NOMO-1 treated with dmso at 0.1 percent for 144 hours (cell line): ENCODE measurements around the gene MED12L.
A peak's percentile ranks its signal among the peaks of the same experiment; 100 is the strongest.

Experiments
- DNase-seq: peaks from one replicate; lab custom pipeline; 2025; ENCODE audit not compliant: unreplicated experiment; lab: John Stamatoyannopoulos, UW

MED12L gene

GRCh38 chr3:151316267-151316991 is 231.0 kb downstream of the MED12L start, which contains the start of gene GPR87:
TSS of gene GPR87 (minus strand) at chr3:151316820. CDS start at chr3:151300100, 16,720 bp downstream.
- DNase-seq: no peak

- no peak for DNase-seq
Observed at GRCh38 chr3:151318313-151318712, 232.8 kb downstream of the MED12L start.

GRCh38 chr3:151318991-151319390 is 233.5 kb downstream of the MED12L start:
- DNase-seq: peak; percentile 41

- no peak for DNase-seq
Observed at GRCh38 chr3:151319628-151320027, 234.2 kb downstream of the MED12L start.

GRCh38 chr3:151320131-151320530 is 234.7 kb downstream of the MED12L start:
- no peak for DNase-seq

- DNase-seq: peak; percentile 18
Observed at GRCh38 chr3:151321526-151321925, 236.1 kb downstream of the MED12L start.

- peak; percentile 7 for DNase-seq
Observed at GRCh38 chr3:151322511-151322910, 237.0 kb downstream of the MED12L start.

GRCh38 chr3:151327571-151328198 is 242.2 kb downstream of the MED12L start:
- DNase-seq: peak; percentile 11

- DNase-seq: peak; percentile 69
Observed at GRCh38 chr3:151328298-151328995, 243.0 kb downstream of the MED12L start.

- peak; percentile 35 for DNase-seq
Observed at GRCh38 chr3:151329363-151329762, 243.9 kb downstream of the MED12L start, which contains the start of gene P2RY13. TSS of gene P2RY13 (minus strand) at chr3:151329549. CDS start at chr3:151329528, 21 bp downstream.

GRCh38 chr3:151330379-151330778 is 244.9 kb downstream of the MED12L start:
- peak; percentile 55 for DNase-seq

GRCh38 chr3:151330899-151331298 is 245.4 kb downstream of the MED12L start:
- no peak for DNase-seq

GRCh38 chr3:151331696-151332095 is 246.2 kb downstream of the MED12L start:
- no peak for DNase-seq

GRCh38 chr3:151345859-151346258 is 260.4 kb downstream of the MED12L start:
- DNase-seq: no peak

- peak; percentile 91 for DNase-seq
Observed at GRCh38 chr3:151346292-151346691, 260.8 kb downstream of the MED12L start.

GRCh38 chr3:151347432-151347831 is 262.0 kb downstream of the MED12L start:
- DNase-seq: peak; percentile 99

GRCh38 chr3:151350656-151351055 is 265.2 kb downstream of the MED12L start:
- DNase-seq: no peak

- DNase-seq: peak; percentile 18
Observed at GRCh38 chr3:151351219-151351618, 265.8 kb downstream of the MED12L start.

- no peak for DNase-seq
Observed at GRCh38 chr3:151351648-151352047, 266.2 kb downstream of the MED12L start.

GRCh38 chr3:151356794-151357462 is 271.5 kb downstream of the MED12L start:
- DNase-seq: no peak

- DNase-seq: no peak
Observed at GRCh38 chr3:151357463-151357850, 272.0 kb downstream of the MED12L start.
